Subcutaneous abdominal adipose tissue (tissue), 5 donors: Measurements from ENCODE around the gene SCAMP3.
A peak's percentile ranks its signal among the peaks of the same experiment; 100 is the strongest.
"Not testable (repeated sequence)": the region's sequence is repeated elsewhere in the genome, so short reads cannot be mapped to it uniquely, and the experiment has no call there.

Source experiments
- H3K27ac ChIP-seq: one replicate; pipeline ENCODE4 v1.7.0; 2013; ENCODE audit warnings: low read depth, mild to moderate bottlenecking, inconsistent platforms, low read length, moderate library complexity
- H3K27me3 ChIP-seq, 5 donors: one replicate each; pipeline ENCODE4 v1.7.0; 2013; ENCODE audit warnings: low read length in 5 of 5, inconsistent platforms in 1 of 5; ENCODE audit not compliant: control insufficient read depth in 5 of 5, insufficient read depth in 4 of 5
- H3K36me3 ChIP-seq, 5 donors: one replicate each; pipeline ENCODE4 v1.7.0; 2013; ENCODE audit warnings: low read length in 5 of 5; ENCODE audit not compliant: control insufficient read depth in 5 of 5, insufficient read depth in 5 of 5
- H3K4me1 ChIP-seq, 5 donors: one replicate each; pipeline ENCODE4 v1.7.0; 2013; ENCODE audit warnings: low read length in 5 of 5, mild to moderate bottlenecking in 3 of 5, moderate library complexity in 1 of 5; ENCODE audit not compliant: control insufficient read depth in 5 of 5, insufficient read depth in 5 of 5
- H3K4me3 ChIP-seq, 5 donors: one replicate each; pipeline ENCODE4 v1.7.0; 2013; ENCODE audit warnings: low read length in 5 of 5, low read depth in 1 of 5
- H3K9ac ChIP-seq, 5 donors: one replicate each; pipeline ENCODE4 v1.7.0; 2013; ENCODE audit warnings: low read length in 5 of 5, mild to moderate bottlenecking in 4 of 5, moderate library complexity in 3 of 5
- H3K9me3 ChIP-seq, 5 donors: one replicate each; pipeline ENCODE4 v1.7.0; 2013; ENCODE audit warnings: low read length in 5 of 5; ENCODE audit not compliant: control insufficient read depth in 5 of 5
- donor health status: healthy.
- donor health status: healthy.
- donor health status: healthy.
- donor health status: healthy.
- donor health status: healthy.

The SCAMP3 gene

GRCh38 chr1:155247667-155248553 is 14.2 kb downstream of the SCAMP3 start:
- peaks cover 0 to 3% (median 0%) of the 10 kb centered on the region in 5 donors for H3K27me3 ChIP-seq
- no peak overlapping the region for H3K4me3 ChIP-seq
- no peaks in the 10 kb centered on the region for H3K9me3 ChIP-seq
- H3K9ac ChIP-seq: no peak overlapping the region
- no peak overlapping the region for H3K27ac ChIP-seq
- peaks cover 0 to 16% (median 7%) of the 10 kb centered on the region in 5 donors for H3K36me3 ChIP-seq
- H3K4me1 ChIP-seq: peaks cover 5 to 34% (median 23%) of the 10 kb centered on the region in 5 donors

GRCh38 chr1:155246796-155247195 is 15.4 kb downstream of the SCAMP3 start:
- H3K27me3 ChIP-seq, H3K4me3 ChIP-seq, H3K9me3 ChIP-seq, H3K9ac ChIP-seq, H3K27ac ChIP-seq: not testable (repeated sequence)
- peaks cover 0 to 16% (median 7%) of the 10 kb centered on the region in 5 donors for H3K36me3 ChIP-seq
- peaks cover 5 to 37% (median 23%) of the 10 kb centered on the region in 5 donors for H3K4me1 ChIP-seq

GRCh38 chr1:155245163-155245524 is 17.0 kb downstream of the SCAMP3 start:
- peak overlapping the region; percentile 77 to 90 (median 80) for H3K4me3 ChIP-seq
- H3K27ac ChIP-seq: peak overlapping the region; percentile 56
- peaks cover 0 to 16% (median 7%) of the 10 kb centered on the region in 5 donors for H3K36me3 ChIP-seq
- H3K27me3 ChIP-seq: peaks cover 0 to 3% (median 0%) of the 10 kb centered on the region in 5 donors
- peak overlapping the region in 4 of 5 donors; percentile 10 to 78 (median 58) for H3K9ac ChIP-seq
- H3K9me3 ChIP-seq: no peaks in the 10 kb centered on the region
- H3K4me1 ChIP-seq: peaks cover 4 to 42% (median 27%) of the 10 kb centered on the region in 5 donors

- Histone ChIP-seq H3K36me3 (peaks cover 0 to 19% (median 10%) of the 10 kb centered on the region in 5 donors), H3K27ac (peak overlapping the region; percentile 56)
Measured at GRCh38 chr1:155244368-155245162, 17.6 kb downstream of the SCAMP3 start.

GRCh38 chr1:155242805-155243358 is 19.3 kb downstream of the SCAMP3 start:
- H3K4me1 ChIP-seq: peaks cover 4 to 42% (median 28%) of the 10 kb centered on the region in 5 donors
- H3K9me3 ChIP-seq: no peaks in the 10 kb centered on the region
- H3K4me3 ChIP-seq: peak overlapping the region in 4 of 5 donors; percentile 69 to 80 (median 78)
- H3K9ac ChIP-seq: peak overlapping the region in 1 of 5 donors; percentile 78
- peaks cover 0 to 3% (median 0%) of the 10 kb centered on the region in 5 donors for H3K27me3 ChIP-seq
- no peak overlapping the region for H3K27ac ChIP-seq
- peaks cover 0 to 23% (median 10%) of the 10 kb centered on the region in 5 donors for H3K36me3 ChIP-seq

More at GRCh38 chr1:155244368-155245162, 17.6 kb downstream of the SCAMP3 start:
- peak overlapping the region; percentile 10 to 78 (median 63) for H3K9ac ChIP-seq
- H3K4me1 ChIP-seq: peaks cover 4 to 42% (median 28%) of the 10 kb centered on the region in 5 donors
- H3K9me3 ChIP-seq: no peaks in the 10 kb centered on the region
- H3K4me3 ChIP-seq: peak overlapping the region; percentile 77 to 90 (median 80)
- peaks cover 0 to 3% (median 0%) of the 10 kb centered on the region in 5 donors for H3K27me3 ChIP-seq

- Histone ChIP-seq H3K36me3 (peaks cover 0 to 23% (median 9%) of the 10 kb centered on the region in 5 donors), H3K9me3 (no peaks in the 10 kb centered on the region), H3K27ac (no peak overlapping the region), H3K27me3 (peaks cover 0 to 3% (median 0%) of the 10 kb centered on the region in 5 donors), H3K4me1 (peaks cover 4 to 42% (median 28%) of the 10 kb centered on the region in 5 donors), H3K4me3 (no peak overlapping the region), H3K9ac (peak overlapping the region in 1 of 5 donors; percentile 21)
Measured at GRCh38 chr1:155241841-155242264, 20.3 kb downstream of the SCAMP3 start.

GRCh38 chr1:155241069-155241679 is 21.0 kb downstream of the SCAMP3 start:
- Histone ChIP-seq H3K4me1 (peaks cover 4 to 42% (median 28%) of the 10 kb centered on the region in 5 donors), H3K9ac (peak overlapping the region in 2 of 5 donors; percentile 21 to 65), H3K27me3 (peaks cover 0 to 3% (median 0%) of the 10 kb centered on the region in 5 donors), H3K9me3 (no peaks in the 10 kb centered on the region), H3K36me3 (peaks cover 0 to 30% (median 15%) of the 10 kb centered on the region in 5 donors), H3K27ac (peak overlapping the region; percentile 16), H3K4me3 (peak overlapping the region; percentile 63 to 81 (median 65))

GRCh38 chr1:155236451-155236850 is 25.7 kb downstream of the SCAMP3 start:
- Histone ChIP-seq H3K4me3 (no peak overlapping the region), H3K9me3 (no peaks in the 10 kb centered on the region), H3K9ac (no peak overlapping the region), H3K27ac (no peak overlapping the region), H3K4me1 (peaks cover 0 to 19% (median 13%) of the 10 kb centered on the region in 5 donors), H3K27me3 (no peaks in the 10 kb centered on the region), H3K36me3 (peaks cover 0 to 40% (median 22%) of the 10 kb centered on the region in 5 donors)

GRCh38 chr1:155235375-155235774 is 26.8 kb downstream of the SCAMP3 start:
- H3K9me3 ChIP-seq, H3K27ac ChIP-seq, H3K4me3 ChIP-seq, H3K9ac ChIP-seq, H3K27me3 ChIP-seq, H3K4me1 ChIP-seq: not testable (repeated sequence)
- H3K36me3 ChIP-seq: peaks cover 0 to 40% (median 22%) of the 10 kb centered on the region in 5 donors
